ENCODE data around the gene SIAE. TPM values are rescaled to one million over a fixed set of nuclear protein-coding genes. Genes with fewer than 3 reads are reported as not detected.

The SIAE gene
- polyA plus RNA-seq, 1 of the 3 experiments (the other 2 are of a cell fraction) = 27.9 TPM

- no peak for TF ChIP-seq IRF3 (IDR thresholded peaks at IDR 0.05; ENCODE audit: low read depth, low read length)
- TF ChIP-seq REST (IDR thresholded peaks at IDR 0.05; ENCODE audit: low read depth, low read length) = no peak
- TF ChIP-seq SIN3A (IDR thresholded peaks at IDR 0.05; ENCODE audit: borderline replicate concordance, low read depth, low read length) = no peak
- no peak for TF ChIP-seq MEF2A (IDR thresholded peaks at IDR 0.05; ENCODE audit: borderline replicate concordance, low read depth)
- no peak for TF ChIP-seq PBX3 (IDR thresholded peaks at IDR 0.05)
- TF ChIP-seq JUND (IDR thresholded peaks at IDR 0.05) = no peak
- peak; percentile 82 for TF ChIP-seq RAD21 (IDR thresholded peaks at IDR 0.05; ENCODE audit: low read length)
- no peak for TF ChIP-seq EP300 (IDR thresholded peaks at IDR 0.05; ENCODE audit: borderline replicate concordance in 1 of 2, low read depth in 1 of 2, low read length in 1 of 2)
- no peak for TF ChIP-seq RFX5 (IDR thresholded peaks at IDR 0.05; ENCODE audit: low read length)
- TF ChIP-seq RCOR1 (IDR thresholded peaks at IDR 0.05; ENCODE audit: low read length) = no peak; the same call in 1 of the 2 replicates
- no peak for TF ChIP-seq USF2 (IDR thresholded peaks at IDR 0.05; ENCODE audit: borderline replicate concordance, low read depth, low read length)
- TF ChIP-seq MAX (IDR thresholded peaks at IDR 0.05; ENCODE audit: low read depth) = no peak
- TF ChIP-seq GABPA (IDR thresholded peaks at IDR 0.05; ENCODE audit: low read depth) = no peak
- TF ChIP-seq GATA2 (CRISPR knock-in tag; IDR thresholded peaks at IDR 0.05) = no peak
- TF ChIP-seq FOXJ3 (CRISPR knock-in tag; IDR thresholded peaks at IDR 0.05) = no peak
- peak; percentile 84 for TF ChIP-seq CTCF (IDR thresholded peaks at IDR 0.05)
- TF ChIP-seq NRF1 (IDR thresholded peaks at IDR 0.05; ENCODE audit: low read depth, low read length) = no peak
- peak; percentile 43; the same call in 1 of the 2 replicates for TF ChIP-seq YY1 (IDR thresholded peaks at IDR 0.05; ENCODE audit: low read depth)
- no peak for TF ChIP-seq RXRA (IDR thresholded peaks at IDR 0.05; ENCODE audit: borderline replicate concordance, low read depth)
- no peak for TF ChIP-seq FOXM1 (IDR thresholded peaks at IDR 0.05; ENCODE audit: low read depth)
- peak; percentile 44 for TF ChIP-seq CHD2 (IDR thresholded peaks at IDR 0.05; ENCODE audit: low read length, partially characterized antibody)
Observed at GRCh38 chr11:124644426-124645280, 28.9 kb downstream of the SIAE start (continued).

Measured in SK-N-SH (cell line).